ENCODE data around the gene UNC80. TPM values are rescaled to one million over a fixed set of nuclear protein-coding genes. Genes with fewer than 3 reads are reported as not detected.

UNC80 gene
- total and polyA plus RNA-seq, 2 of the 4 experiments (the other 2 are of a cell fraction), result not detected

GRCh38 chr2:209805351-209805750 is 33.7 kb downstream of the UNC80 start:
- ATAC-seq (ENCODE audit: low read depth), result no peak
- no peak overlapping the region for H3K4me3 ChIP-seq (ENCODE audit: insufficient read depth, low read depth, low read length)
- H3K4ac ChIP-seq (ENCODE audit: low read depth, low read length), result no peak overlapping the region
- no peak for DNase-seq
- no peak overlapping the region for H4K91ac ChIP-seq (ENCODE audit: insufficient read depth, low read depth, low read length)
- WGBS, 2 experiments (ENCODE audit: extremely low coverage in 2 of 2, insufficient read length in 1 of 2), result no CpG with 5 or more reads among the region's 1 CpG
- no peaks in the 10 kb centered on the region for H3K4me1 ChIP-seq (ENCODE audit: control insufficient read depth, insufficient read depth, low read length)
- no peak overlapping the region for H4K8ac ChIP-seq (ENCODE audit: low read depth in 2 of 2, low read length in 2 of 2)
- no peak overlapping the region for H2BK15ac ChIP-seq (ENCODE audit: low read depth, low read length)
- TF ChIP-seq NFE2L2 (IDR thresholded peaks at IDR 0.05; ENCODE audit: low read depth, low read length) (no peak), FOS (IDR thresholded peaks at IDR 0.05; ENCODE audit: low read depth, low read length) (no peak)
- TF ChIP-seq, protein P1, sequence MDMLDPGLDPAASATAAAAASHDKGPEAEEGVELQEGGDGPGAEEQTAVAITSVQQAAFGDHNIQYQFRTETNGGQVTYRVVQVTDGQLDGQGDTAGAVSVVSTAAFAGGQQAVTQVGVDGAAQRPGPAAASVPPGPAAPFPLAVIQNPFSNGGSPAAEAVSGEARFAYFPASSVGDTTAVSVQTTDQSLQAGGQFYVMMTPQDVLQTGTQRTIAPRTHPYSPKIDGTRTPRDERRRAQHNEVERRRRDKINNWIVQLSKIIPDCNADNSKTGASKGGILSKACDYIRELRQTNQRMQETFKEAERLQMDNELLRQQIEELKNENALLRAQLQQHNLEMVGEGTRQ (IDR thresholded peaks at IDR 0.05; ENCODE audit: low read depth, low read length), result no peak
- H3K56ac ChIP-seq (ENCODE audit: extremely low read depth, insufficient read depth, low read length), result no peak overlapping the region
- H4K5ac ChIP-seq (ENCODE audit: low read depth, low read length), result no peak overlapping the region
- no peak overlapping the region for H2AK5ac ChIP-seq (ENCODE audit: low read depth, low read length)
- H3K36me3 ChIP-seq (ENCODE audit: control insufficient read depth, insufficient read depth, low read length), result no peaks in the 10 kb centered on the region
- no peak overlapping the region for H2AFZ ChIP-seq (replicated peaks; ENCODE audit: low read length, poor library complexity)
- in situ Hi-C loops (cut with MboI; ENCODE audit: low sequenced_read_pairs), result no loop called here
- H2BK120ac ChIP-seq (ENCODE audit: low read depth, low read length), result no peak overlapping the region
- no peak overlapping the region for H3K14ac ChIP-seq (replicated peaks; ENCODE audit: low read depth, low read length)
- H3K9ac ChIP-seq (ENCODE audit: low read depth, low read length), result no peak overlapping the region
- H2AK9ac ChIP-seq (replicated peaks; ENCODE audit: low read depth, low read length, poor library complexity), result no peak overlapping the region
- no peaks in the 10 kb centered on the region for H3K79me1 ChIP-seq (ENCODE audit: low read depth in 1 of 2, low read length in 2 of 2)
- no peak overlapping the region for H3K4me2 ChIP-seq (ENCODE audit: low read depth, low read length)
- dilution Hi-C loops (cut with HindIII; ENCODE audit: low sequenced_read_pairs, unreplicated experiment), result no loop called here
- ChIA-PET CTCF (no interaction called here), POLR2A (ENCODE audit: unreplicated experiment) (no interaction called here)
- no peaks in the 10 kb centered on the region for H3K9me1 ChIP-seq (ENCODE audit: insufficient read depth, low read length)
- no peak overlapping the region for H3K18ac ChIP-seq (ENCODE audit: low read depth, low read length)
- no TSS peak for BruUV-seq (replicated peaks)
- no peak overlapping the region for H2BK5ac ChIP-seq (ENCODE audit: low read depth, low read length, poor library complexity, severe bottlenecking)
- no peak overlapping the region for H3K23ac ChIP-seq (ENCODE audit: low read depth, low read length)
- H2BK20ac ChIP-seq (ENCODE audit: low read depth, low read length), result no peak overlapping the region
- no peak overlapping the region for H3K27ac ChIP-seq (ENCODE audit: insufficient read depth, low read length)
- no peaks in the 10 kb centered on the region for H4K20me1 ChIP-seq (ENCODE audit: insufficient read depth, low read length)
- peaks cover 14% of the 10 kb centered on the region for H3K9me3 ChIP-seq (ENCODE audit: control insufficient read depth, insufficient read depth, low read length)
- intact Hi-C loops (cut with micrococcal nuclease), result no loop called here
- H3K27me3 ChIP-seq (ENCODE audit: control insufficient read depth, insufficient read depth, low read length), result no peaks in the 10 kb centered on the region

All from IMR-90 (cell line).